ENCODE results near the gene CACNA2D1. TPM values are rescaled to one million over a fixed set of nuclear protein-coding genes. Genes with fewer than 3 reads are reported as not detected.

The CACNA2D1 gene
- total RNA-seq, 4 donors from 2014 or later, result 3.0 to 15.7 (median 8.6) TPM

- DNase-seq (ENCODE audit: low spot score in 2 of 2), result no peak
- intact Hi-C loops (cut with DNase I; ENCODE audit: low total_unique reads), result no loop called here
- TF ChIP-seq CTCF (IDR thresholded peaks at IDR 0.05) (no peak), POLR2A (IDR thresholded peaks at IDR 0.05) (no peak)
- H3K4me3 ChIP-seq (ENCODE audit: low read depth, poor library complexity, severe bottlenecking), result no peak overlapping the region
- 71 to 73% methylated on average over 4 of the region's 4 CpGs for WGBS, 2 donors
Observed at GRCh38 chr7:82469207-82469606, 25.6 kb upstream of the CACNA2D1 start.

GRCh38 chr7:82468435-82468834, 24.9 kb upstream of the CACNA2D1 start:
- no peak for TF ChIP-seq CTCF (IDR thresholded peaks at IDR 0.05)
- no peak for TF ChIP-seq POLR2A (IDR thresholded peaks at IDR 0.05)
- intact Hi-C loops (cut with DNase I; ENCODE audit: low total_unique reads), result no loop called here
- no peak overlapping the region for H3K4me3 ChIP-seq (ENCODE audit: low read depth, poor library complexity, severe bottlenecking)
- DNase-seq (ENCODE audit: low spot score in 2 of 2), result no peak
- 69 to 79% methylated on average over 3 of the region's 3 CpGs for WGBS, 2 donors

GRCh38 chr7:82467020-82467419, 23.4 kb upstream of the CACNA2D1 start:
- no peak for DNase-seq (ENCODE audit: low spot score in 2 of 2)
- WGBS, 2 donors, result 82 to 90% methylated on average over 2 of the region's 2 CpGs
- TF ChIP-seq POLR2A (IDR thresholded peaks at IDR 0.05), result no peak
- TF ChIP-seq CTCF (IDR thresholded peaks at IDR 0.05), result no peak
- no peak overlapping the region for H3K4me3 ChIP-seq (ENCODE audit: low read depth, poor library complexity, severe bottlenecking)
- intact Hi-C loops (cut with DNase I; ENCODE audit: low total_unique reads), result no loop called here

GRCh38 chr7:82464372-82464771, 20.8 kb upstream of the CACNA2D1 start:
- H3K4me3 ChIP-seq (ENCODE audit: low read depth, poor library complexity, severe bottlenecking), result no peak overlapping the region
- WGBS, 2 donors, result 97 to 98% methylated on average over 2 of the region's 2 CpGs
- DNase-seq (ENCODE audit: low spot score in 2 of 2), result no peak
- intact Hi-C loops (cut with DNase I; ENCODE audit: low total_unique reads), result no loop called here
- TF ChIP-seq CTCF (IDR thresholded peaks at IDR 0.05) (no peak), POLR2A (IDR thresholded peaks at IDR 0.05) (no peak)

GRCh38 chr7:82455295-82455694, 11.7 kb upstream of the CACNA2D1 start:
- 81 to 88% methylated on average over 3 of the region's 3 CpGs for WGBS, 2 donors
- no peak for DNase-seq (ENCODE audit: low spot score in 2 of 2)
- TF ChIP-seq POLR2A (IDR thresholded peaks at IDR 0.05) (no peak), CTCF (IDR thresholded peaks at IDR 0.05) (no peak)
- no peak overlapping the region for H3K4me3 ChIP-seq (ENCODE audit: low read depth, poor library complexity, severe bottlenecking)
- intact Hi-C loops (cut with DNase I; ENCODE audit: low total_unique reads), result no loop called here

- 82 to 89% methylated on average over 7 of the region's 7 CpGs for WGBS, 2 donors
- no peak for TF ChIP-seq CTCF (IDR thresholded peaks at IDR 0.05)
- no peak for TF ChIP-seq POLR2A (IDR thresholded peaks at IDR 0.05)
- H3K4me3 ChIP-seq (ENCODE audit: low read depth, poor library complexity, severe bottlenecking), result no peak overlapping the region
- DNase-seq (ENCODE audit: low spot score in 2 of 2), result no peak
- intact Hi-C loops (cut with DNase I; ENCODE audit: low total_unique reads), result no loop called here
Observed at GRCh38 chr7:82450759-82451158, 7.2 kb upstream of the CACNA2D1 start.
